Mesothelial cell of epicardium (in vitro differentiated cells): ENCODE results near the gene LY6G5C. TPM values are rescaled to one million over a fixed set of nuclear protein-coding genes. Genes with fewer than 3 reads are reported as not detected.
A peak's percentile ranks its signal among the peaks of the same experiment; 100 is the strongest.

Experiments used
- DNase-seq, 2 experiments: peaks; one replicate each; pipeline ENCODE4 v3.0.0; 2021; ENCODE audit warnings: low spot score in 2 of 2; ENCODE audit not compliant: unreplicated experiment in 2 of 2
- H3K27ac Mint-ChIP-seq: 2 replicates; pipeline ENCODE4 v1.8.0; 2021; ENCODE audit warnings: mixed read lengths
- H3K27me3 Mint-ChIP-seq: 2 replicates; pipeline ENCODE4 v1.8.0; 2021; ENCODE audit warnings: low read depth, mixed read lengths
- H3K36me3 Mint-ChIP-seq: 2 replicates; pipeline ENCODE4 v1.8.0; 2021; ENCODE audit warnings: mixed read lengths
- H3K4me1 Mint-ChIP-seq: 2 replicates; pipeline ENCODE4 v1.8.0; 2021; ENCODE audit warnings: mixed read lengths
- H3K4me3 Mint-ChIP-seq: 2 replicates; pipeline ENCODE4 v1.8.0; 2021; ENCODE audit warnings: mild to moderate bottlenecking, moderate library complexity, mixed read lengths
- H3K9me3 Mint-ChIP-seq: 2 replicates; pipeline ENCODE4 v1.8.0; 2021; ENCODE audit warnings: mixed read lengths
- CTCF ChIP-seq: fragments of 200-600 bp; sonication (generic); IDR thresholded peaks from one replicate; pipeline ENCODE4 v1.5.0; 2021; ENCODE audit warnings: antibody characterized with exemption; ENCODE audit not compliant: unreplicated experiment
- total RNA-seq: library from RNA; stranded (reverse); gene quantifications from 3 replicates; pipeline ENCODE4 v1.2.1, GENCODE V29; 2021

LY6G5C gene
- 1.5 to 2.3 TPM (median 2.3 TPM) in 3 replicates for total RNA-seq

GRCh38 chr6:31680226-31681134 lies at the start of gene LY6G5C:
Gene LY6G5C (minus strand): TSS chr6:31681067. CDS start chr6:31680373, 694 bp downstream.
- no peaks in the 10 kb centered on the region for H3K27me3 Mint-ChIP-seq
- no peak for TF ChIP-seq CTCF
- H3K9me3 Mint-ChIP-seq = no peaks in the 10 kb centered on the region
- H3K36me3 Mint-ChIP-seq = peaks cover under 1% of the 10 kb centered on the region
- H3K4me3 Mint-ChIP-seq = peak within 1 kb of the TSS; percentile 80
- peak; percentile 62 to 75 for DNase-seq
- H3K4me1 Mint-ChIP-seq = peaks cover 22% of the 10 kb centered on the region
- H3K27ac Mint-ChIP-seq = peak within 1 kb of the TSS; percentile 75

- H3K27me3 Mint-ChIP-seq = no peaks in the 10 kb centered on the region
- H3K4me1 Mint-ChIP-seq = peaks cover 30% of the 10 kb centered on the region
- peak; percentile 89 to 92 for DNase-seq
- H3K4me3 Mint-ChIP-seq = peak overlapping the region; percentile 100
- no peak for TF ChIP-seq CTCF
- peaks cover 45% of the 10 kb centered on the region for H3K36me3 Mint-ChIP-seq
- H3K27ac Mint-ChIP-seq = peak overlapping the region; percentile 98
- H3K9me3 Mint-ChIP-seq = no peaks in the 10 kb centered on the region
Measured at GRCh38 chr6:31729979-31730630, 49.2 kb upstream of the LY6G5C start.

- DNase-seq = peak; percentile 71 to 85
- H3K27ac Mint-ChIP-seq = peak overlapping the region; percentile 98
- no peaks in the 10 kb centered on the region for H3K27me3 Mint-ChIP-seq
- peaks cover 26% of the 10 kb centered on the region for H3K4me1 Mint-ChIP-seq
- TF ChIP-seq CTCF = no peak
- peak overlapping the region; percentile 100 for H3K4me3 Mint-ChIP-seq
- no peaks in the 10 kb centered on the region for H3K9me3 Mint-ChIP-seq
- peaks cover 45% of the 10 kb centered on the region for H3K36me3 Mint-ChIP-seq
Measured at GRCh38 chr6:31729515-31729978, 48.7 kb upstream of the LY6G5C start.

- H3K36me3 Mint-ChIP-seq = peaks cover 49% of the 10 kb centered on the region
- no peak for DNase-seq
Measured at GRCh38 chr6:31728767-31729514, 48.1 kb upstream of the LY6G5C start, which contains the start of gene DDAH2. Gene DDAH2 (minus strand): TSS chr6:31729299. CDS start chr6:31729161, 138 bp downstream.

More at GRCh38 chr6:31728767-31729514, 48.1 kb upstream of the LY6G5C start, which contains the start of gene DDAH2:
- H3K27me3 Mint-ChIP-seq = no peaks in the 10 kb centered on the region
- H3K4me3 Mint-ChIP-seq = peak within 1 kb of the TSS; percentile 100
- H3K27ac Mint-ChIP-seq = peak within 1 kb of the TSS; percentile 98
- no peaks in the 10 kb centered on the region for H3K9me3 Mint-ChIP-seq
- peaks cover 22% of the 10 kb centered on the region for H3K4me1 Mint-ChIP-seq
- TF ChIP-seq CTCF = no peak
